A673 (cell line): ENCODE results near the gene LHFPL6.

Experiments used
- CTCF ChIP-seq: fragments of 300-800, 200-600 bp; sonication (generic); conservative IDR thresholded peaks from 2 replicates; pipeline ENCODE4 v1.5.1; 2017; ENCODE audit warnings: low read depth, mild to moderate bottlenecking, antibody characterized with exemption, low read length, moderate library complexity, mixed read lengths
- EZH2 ChIP-seq: fragments of 200-600 bp; sonication (generic); IDR thresholded peaks from 2 replicates; pipeline ENCODE4 v1.6.1; 2017; ENCODE audit warnings: borderline replicate concordance, low read depth, mild to moderate bottlenecking, mixed read lengths, antibody characterized with exemption, low read length; ENCODE audit not compliant: poor library complexity, severe bottlenecking

- TF ChIP-seq CTCF = no peak
- no peak for TF ChIP-seq EZH2
Measured at GRCh38 chr13:39405596-39406205, 197.3 kb downstream of the LHFPL6 start.
